Measurements from ENCODE around the gene GULP1.
"Not testable (repeated sequence)": the region's sequence is repeated elsewhere in the genome, so short reads cannot be mapped to it uniquely, and the experiment has no call there.

GULP1 gene

DNA sequence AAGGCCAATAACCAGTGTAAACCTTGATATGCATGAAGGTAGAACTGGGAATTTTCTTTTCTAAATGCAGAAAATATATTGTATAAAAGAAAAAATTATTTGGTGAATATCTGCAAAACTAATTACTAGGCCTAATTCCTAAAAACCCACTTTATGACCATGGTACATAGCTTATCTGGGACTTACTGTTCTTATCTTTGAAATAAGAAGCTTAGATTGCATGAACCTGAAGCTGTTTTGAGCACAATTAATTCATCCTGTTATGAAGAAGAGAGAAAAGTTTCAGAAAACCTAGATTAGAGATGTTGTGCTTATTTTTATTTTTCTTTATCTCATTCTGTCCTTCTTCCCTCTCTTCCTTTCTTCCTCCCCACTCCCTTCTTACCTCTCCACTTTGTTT lies 235.0 kb downstream of the GULP1 start:
- no peak for DNase-seq (ENCODE audit: low read depth in 2 of 2)

- DNase-seq (ENCODE audit: low read depth in 2 of 2): no peak
Observed at GRCh38 chr2:188527141-188527540, 235.5 kb downstream of the GULP1 start.

DNA sequence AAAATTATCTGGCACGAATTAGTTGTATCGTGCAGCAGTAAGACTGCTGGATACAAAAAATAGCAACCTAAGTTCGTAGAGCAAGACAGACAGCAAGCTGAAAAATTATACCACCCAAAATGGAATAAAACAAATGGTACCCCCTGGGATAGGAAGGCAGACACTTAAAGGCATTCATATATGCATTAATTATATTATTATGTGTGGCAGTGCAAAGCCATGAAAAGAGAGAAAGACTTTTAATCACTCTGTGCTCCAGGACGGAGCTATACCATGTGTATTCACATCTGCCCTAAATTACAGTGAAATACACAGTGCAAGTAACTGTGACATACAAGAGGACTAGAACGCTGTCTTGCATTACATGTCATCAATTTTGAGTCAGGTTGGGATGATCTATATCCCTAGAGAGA lies 235.9 kb downstream of the GULP1 start:
- DNase-seq (ENCODE audit: low read depth in 2 of 2): no peak

- no peak for DNase-seq (ENCODE audit: low read depth in 2 of 2)
Observed at GRCh38 chr2:188529710-188530109, 238.0 kb downstream of the GULP1 start.

DNA sequence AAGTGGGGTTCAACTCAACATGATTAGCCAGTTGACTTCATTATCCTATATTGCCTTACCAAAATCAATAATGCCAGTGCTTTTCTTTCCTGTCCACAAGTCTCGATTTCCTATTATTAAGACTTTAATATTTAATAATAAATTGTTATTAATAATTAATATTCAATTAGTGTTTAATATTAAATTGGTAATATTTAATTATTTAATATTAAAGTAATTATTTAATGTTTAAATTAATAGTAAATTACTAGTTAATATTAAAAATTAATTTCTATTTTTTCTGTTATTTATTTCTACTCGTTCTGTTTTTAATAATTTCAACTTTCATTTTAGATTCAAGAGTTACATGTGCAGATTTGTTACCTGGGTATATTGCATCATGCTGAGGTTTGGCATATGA lies 243.2 kb downstream of the GULP1 start:
- DNase-seq (ENCODE audit: low read depth in 2 of 2): no peak

- DNase-seq (ENCODE audit: low read depth in 2 of 2): no peak
Observed at GRCh38 chr2:188551671-188552070, 260.0 kb downstream of the GULP1 start.

DNA sequence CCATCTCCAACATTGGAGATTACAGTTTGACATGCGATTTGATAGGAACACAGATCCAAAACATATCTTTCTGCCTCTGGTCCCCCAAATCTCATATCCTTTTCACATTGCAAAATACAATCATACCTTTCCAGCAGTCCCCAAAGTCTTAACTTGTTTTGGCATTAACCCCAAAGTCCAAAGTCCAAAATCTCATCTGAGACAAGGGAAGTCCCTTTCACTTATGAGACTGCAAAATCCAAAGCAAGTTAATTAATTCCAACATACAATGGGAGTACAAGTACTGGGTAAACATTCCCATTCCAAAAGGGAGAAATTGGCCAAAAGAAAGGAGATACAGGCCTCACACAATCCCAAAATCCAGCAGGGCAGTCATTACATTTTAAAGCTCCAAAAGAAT lies 265.4 kb downstream of the GULP1 start:
- no peak for DNase-seq (ENCODE audit: low read depth in 2 of 2)

- DNase-seq (ENCODE audit: low read depth in 2 of 2): not testable (repeated sequence)
Observed at GRCh38 chr2:188559455-188559854, 267.8 kb downstream of the GULP1 start.

DNA sequence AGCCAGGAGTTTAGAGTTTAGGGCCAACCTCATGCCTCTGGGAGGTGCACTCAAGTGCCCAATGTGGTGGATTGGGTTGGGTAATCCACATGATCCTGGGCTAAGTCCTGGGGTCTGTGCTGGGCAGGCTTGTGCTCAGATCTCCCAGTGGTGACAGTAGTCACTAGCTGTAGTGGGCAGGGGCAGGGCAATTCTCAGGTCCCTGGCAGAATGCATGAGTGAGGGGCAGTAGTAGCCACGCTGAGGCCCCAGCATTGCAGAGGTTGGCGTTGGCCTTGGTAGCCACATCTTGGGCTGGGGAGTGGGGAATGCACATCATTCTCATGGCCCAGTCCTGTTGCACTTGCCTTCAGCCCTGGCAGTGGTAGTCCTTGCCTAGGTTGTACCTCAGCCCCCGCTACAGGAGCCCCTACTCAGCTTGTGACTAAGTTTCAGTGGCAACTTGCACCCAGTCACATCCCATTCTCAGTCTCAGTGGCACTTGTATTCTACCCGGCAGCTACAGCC lies 269.9 kb downstream of the GULP1 start:
- DNase-seq (ENCODE audit: low read depth in 2 of 2): no peak

GRCh38 chr2:188569431-188570165 lies 277.9 kb downstream of the GULP1 start:
- DNase-seq (ENCODE audit: low read depth in 2 of 2): no peak

DNA sequence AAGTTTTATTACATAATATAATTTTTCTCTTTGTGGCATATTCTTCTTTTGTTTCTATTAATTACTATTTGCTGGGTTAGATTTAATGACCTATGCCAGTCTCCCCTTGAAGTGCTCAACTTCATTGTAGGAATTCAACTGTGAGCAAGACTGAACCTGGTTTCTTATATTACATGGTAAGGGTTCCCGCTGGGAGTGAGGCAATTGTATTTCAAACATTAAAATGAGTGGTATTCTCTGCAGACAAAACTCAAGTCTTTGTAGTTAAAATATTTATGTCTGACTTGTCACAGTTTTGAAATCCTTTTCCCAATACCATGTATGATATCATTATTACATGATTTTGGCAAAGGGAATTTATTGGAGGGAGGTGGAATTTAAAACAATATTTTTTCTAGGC lies 278.7 kb downstream of the GULP1 start:
- no peak for DNase-seq (ENCODE audit: low read depth in 2 of 2)

DNA sequence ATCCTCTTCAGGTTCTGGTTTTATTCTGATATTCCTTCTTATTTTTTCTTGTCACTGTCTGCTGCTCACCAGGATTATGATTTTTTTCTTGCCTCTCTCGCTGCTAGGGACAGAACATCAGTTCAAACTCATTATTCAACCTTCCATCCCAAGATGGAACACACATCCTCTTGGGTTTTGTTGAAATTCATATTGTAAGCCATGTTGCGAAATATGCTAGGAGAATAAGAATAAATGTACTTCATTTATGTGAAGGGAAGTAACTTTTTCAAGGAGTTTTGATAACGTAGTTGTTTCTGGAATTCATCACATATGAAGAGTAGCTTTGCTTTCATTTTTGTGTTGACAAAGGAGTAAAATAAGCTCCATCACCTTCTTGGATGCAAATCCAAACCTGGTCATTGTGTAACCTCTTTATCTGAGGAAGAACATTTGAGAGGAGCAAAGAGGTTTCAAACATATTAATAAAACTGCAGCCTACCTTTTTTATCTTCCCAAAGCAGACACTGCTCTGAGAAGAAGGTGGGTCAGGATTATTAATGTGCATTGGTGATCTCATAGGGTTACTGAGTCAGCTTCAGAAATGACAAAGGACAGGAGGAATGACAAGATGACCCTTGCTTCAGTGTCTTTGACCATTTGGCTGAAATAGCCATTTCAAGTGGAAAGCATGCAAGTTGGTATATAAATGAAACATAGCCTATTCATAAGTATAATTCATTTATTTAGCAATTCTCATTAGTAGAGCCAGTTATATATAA lies 280.0 kb downstream of the GULP1 start:
- no peak for DNase-seq (ENCODE audit: low read depth in 2 of 2)

GRCh38 chr2:188572592-188572991 lies 280.9 kb downstream of the GULP1 start:
- no peak for DNase-seq (ENCODE audit: low read depth in 2 of 2)

DNA sequence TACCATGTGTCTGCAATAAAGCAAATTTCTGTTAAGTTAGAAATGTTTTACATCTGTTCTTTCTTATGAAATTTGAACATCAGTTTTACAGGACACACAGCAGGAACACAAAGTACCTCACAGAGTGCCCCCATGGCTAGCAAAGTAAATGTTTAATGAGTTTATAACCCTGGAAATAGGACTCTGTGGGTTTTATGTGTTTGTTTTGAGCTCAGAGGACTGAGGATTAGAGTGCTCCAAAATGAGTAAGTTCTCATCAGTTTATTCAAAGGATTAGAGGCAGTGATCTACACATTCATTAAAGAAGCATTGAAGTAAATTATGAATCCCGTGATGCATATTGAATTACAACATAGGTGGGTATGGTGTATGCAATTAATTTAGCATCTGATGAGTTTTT lies 281.8 kb downstream of the GULP1 start:
- DNase-seq (ENCODE audit: low read depth in 2 of 2): no peak

DNA sequence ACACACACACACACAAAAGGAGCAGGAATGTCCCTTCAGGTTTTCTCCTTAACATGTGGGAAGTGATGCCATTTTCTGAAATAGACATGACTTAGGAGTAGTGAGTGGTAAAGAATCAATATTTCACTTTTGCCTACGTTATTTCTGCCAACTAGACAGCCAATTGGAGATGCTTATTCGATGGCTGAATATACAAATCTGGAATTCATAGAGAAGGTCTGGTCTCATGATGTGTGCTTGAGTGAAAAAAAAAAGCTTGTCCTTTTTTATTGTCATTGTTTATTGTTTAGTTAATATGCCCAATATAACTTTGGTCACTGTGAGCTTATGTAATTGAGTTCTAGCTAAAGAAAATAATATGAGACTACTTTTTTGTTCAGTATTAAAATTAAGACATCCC lies 284.3 kb downstream of the GULP1 start:
- no peak for DNase-seq (ENCODE audit: low read depth in 2 of 2)

DNA sequence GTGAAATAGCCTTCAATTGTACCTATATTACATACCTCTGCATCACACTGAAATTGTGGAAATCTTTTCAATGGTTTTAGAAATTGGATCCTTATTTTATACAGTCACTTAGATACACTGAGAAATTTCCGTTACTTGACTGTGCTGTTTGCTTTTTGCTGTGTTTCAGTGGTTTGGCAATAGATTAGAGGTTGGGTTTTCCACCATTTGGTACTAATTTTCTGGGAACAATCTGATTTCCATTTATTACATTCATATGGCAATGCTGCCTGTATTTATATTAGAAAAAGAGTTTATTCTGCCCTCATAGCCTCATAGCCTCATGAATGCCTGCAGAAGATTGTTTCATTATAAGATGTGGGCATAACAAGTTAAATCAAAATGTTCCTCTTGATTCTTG lies 285.0 kb downstream of the GULP1 start:
- DNase-seq (ENCODE audit: low read depth in 2 of 2): peak; percentile 55 to 57

GRCh38 chr2:188577231-188577630 lies 285.6 kb downstream of the GULP1 start:
- no peak for DNase-seq (ENCODE audit: low read depth in 2 of 2)

- DNase-seq (ENCODE audit: low read depth in 2 of 2): no peak
Observed at GRCh38 chr2:188580738-188581137, 289.1 kb downstream of the GULP1 start.

- DNase-seq (ENCODE audit: low read depth in 2 of 2): no peak
Observed at GRCh38 chr2:188582211-188582610, 290.5 kb downstream of the GULP1 start.

- DNase-seq (ENCODE audit: low read depth in 2 of 2): no peak
Observed at GRCh38 chr2:188588235-188588634, 296.6 kb downstream of the GULP1 start.

DNA sequence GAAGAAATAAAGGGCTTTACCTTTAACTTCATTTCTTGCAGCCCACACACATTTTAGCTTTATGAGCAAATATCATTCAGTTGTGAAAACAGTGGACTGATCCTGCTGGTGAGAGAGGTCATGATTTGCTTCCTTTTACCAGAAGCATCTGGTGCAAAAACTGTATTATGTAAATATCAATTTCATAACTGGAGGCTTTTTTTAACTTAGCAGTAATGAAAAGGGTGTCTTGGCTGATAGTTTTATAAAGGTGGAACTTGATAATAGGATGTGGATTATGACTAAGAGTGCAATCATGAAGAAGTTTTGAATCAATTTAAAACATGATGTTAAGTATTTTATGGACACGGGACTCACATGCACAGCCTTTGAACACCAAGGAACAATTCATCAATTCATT lies 304.4 kb downstream of the GULP1 start:
- no peak for DNase-seq (ENCODE audit: low read depth in 2 of 2)

DNA sequence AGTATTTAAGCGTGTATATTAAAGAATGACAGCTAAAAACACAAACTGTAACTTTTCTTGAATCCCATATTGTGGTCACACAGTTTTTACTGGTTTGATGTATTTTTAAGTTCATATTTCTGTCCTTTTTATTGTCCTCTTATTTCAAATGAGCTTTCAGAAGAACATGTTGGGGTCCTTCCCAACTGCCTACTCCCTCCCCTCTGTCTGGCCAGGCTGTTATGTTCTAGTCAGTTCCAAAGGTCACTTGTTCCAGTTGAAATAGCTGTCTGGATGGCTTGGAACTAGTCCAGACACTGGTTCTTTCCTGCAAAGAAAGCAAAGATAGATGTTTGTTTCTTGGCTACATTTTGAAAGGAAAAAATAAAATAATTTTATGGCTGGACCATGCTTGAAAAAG lies 306.9 kb downstream of the GULP1 start:
- no peak for DNase-seq (ENCODE audit: low read depth in 2 of 2)

DNA sequence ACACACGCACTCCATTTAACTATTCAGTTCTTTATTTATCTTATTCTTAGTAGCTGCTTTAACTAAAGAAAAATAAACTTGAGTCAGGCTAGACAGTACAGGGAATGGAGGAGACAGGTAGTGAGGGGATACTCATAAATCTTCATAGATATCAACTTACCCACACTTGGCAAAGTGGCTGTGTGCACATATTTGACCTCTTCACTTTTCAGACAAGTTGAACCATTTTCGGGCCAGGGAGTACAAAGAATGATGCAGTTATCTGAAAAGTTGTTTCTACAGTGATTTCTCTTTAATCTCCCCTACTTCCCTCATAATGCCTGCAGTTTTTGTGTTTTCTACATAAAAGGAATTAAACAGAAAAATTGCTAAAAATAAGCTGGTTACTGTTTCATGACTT lies 307.5 kb downstream of the GULP1 start:
- no peak for DNase-seq (ENCODE audit: low read depth in 2 of 2)

All from fibroblast of skin of left biceps (primary cell).